Activated effector memory CD4-positive, alpha-beta T cell treated with anti-CD3 and anti-CD28 coated beads, Interleukin-2, amount 50 U/mL, for 16 hours (primary cell): ENCODE measurements around the gene SMC1B.
A peak's percentile ranks its signal among the peaks of the same experiment; 100 is the strongest.
"Not testable (repeated sequence)": the region's sequence is repeated elsewhere in the genome, so short reads cannot be mapped to it uniquely, and the experiment has no call there.

ENCODE experiments used
- DNase-seq: peaks from one replicate; pipeline ENCODE4 v3.0.0-alpha.2; 2020

Gene SMC1B

DNA sequence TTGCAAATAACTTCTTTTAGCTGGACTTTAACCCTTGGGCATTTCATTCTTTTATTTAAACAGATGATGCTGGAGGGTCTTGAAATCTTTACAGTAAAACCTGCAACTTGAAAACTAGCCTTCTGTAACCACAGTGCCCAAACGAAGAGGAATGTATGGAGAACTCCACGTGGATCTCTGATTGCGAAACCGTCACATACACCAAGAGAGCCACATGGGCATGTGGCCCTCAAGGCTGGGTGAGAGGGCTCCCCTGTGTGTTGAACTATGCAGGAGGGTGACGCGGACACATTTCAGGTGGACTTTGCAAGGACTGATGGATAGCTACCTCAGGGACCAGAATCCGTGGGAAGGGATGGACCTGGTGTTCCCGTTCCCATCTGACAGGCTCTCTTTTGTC lies 73.1 kb downstream of the SMC1B start:
- DNase-seq = no peak

DNA sequence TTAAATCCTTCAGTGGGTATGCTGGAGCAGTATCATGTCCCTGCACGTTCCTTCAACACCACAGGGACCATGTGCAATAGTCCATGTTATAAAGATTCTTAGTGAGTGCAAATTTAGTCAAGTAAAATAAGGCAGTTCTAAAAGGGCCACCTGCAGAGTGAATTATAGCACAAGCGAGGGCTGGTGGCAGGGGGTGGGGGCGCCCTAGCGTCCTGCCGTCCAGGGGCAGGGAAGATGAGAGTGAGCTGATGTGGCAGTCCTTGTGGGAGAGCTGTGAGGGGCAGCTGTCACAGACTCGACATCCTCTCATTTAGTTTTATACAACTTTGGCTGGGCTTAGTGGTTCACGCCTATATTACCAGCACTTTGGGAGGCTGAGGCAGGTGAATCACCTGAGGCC lies 74.6 kb downstream of the SMC1B start:
- DNase-seq = no peak

DNA sequence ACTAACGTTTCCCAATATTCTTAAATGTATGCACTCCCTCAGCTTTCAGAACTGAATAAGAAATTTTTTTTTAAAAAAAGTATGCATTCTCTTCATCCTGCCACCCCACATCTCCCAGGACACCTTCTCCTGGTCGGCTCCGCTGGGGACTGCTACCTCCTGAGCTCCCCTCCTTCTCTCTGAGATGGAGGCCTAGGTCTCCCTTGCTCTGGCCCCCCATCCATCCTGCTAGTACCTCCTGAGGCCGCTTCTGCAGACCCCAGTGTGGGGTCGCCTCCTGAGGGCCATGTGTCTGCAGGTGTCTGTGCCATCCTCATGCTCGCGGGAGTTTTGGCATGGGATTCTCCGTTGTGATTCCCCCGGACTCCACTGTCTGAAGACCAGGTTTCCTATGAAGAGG lies 75.9 kb downstream of the SMC1B start:
- no peak for DNase-seq

DNA sequence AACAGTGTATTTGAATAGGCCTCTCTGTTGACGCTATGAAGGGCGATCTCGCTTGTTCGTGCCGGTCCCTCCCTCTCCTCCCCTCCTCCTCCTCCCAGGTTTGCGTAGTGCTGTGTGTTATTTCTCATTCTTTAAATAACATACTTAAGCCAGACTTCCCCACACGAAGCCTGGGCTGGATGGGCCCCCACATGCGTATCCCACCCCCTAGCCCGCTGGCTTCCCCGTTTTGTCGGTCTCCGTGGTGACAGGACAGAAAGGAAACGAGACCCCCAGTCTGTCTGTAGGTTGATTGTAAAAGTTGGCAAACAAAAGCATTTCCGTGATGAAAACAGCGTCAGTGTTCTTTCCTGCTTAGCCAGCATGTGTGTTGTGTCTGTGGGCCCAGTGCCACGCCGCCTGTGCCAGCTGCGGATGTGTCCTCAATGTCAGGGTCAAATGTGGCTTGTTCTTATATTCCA lies 76.4 kb downstream of the SMC1B start:
- DNase-seq = no peak

DNA sequence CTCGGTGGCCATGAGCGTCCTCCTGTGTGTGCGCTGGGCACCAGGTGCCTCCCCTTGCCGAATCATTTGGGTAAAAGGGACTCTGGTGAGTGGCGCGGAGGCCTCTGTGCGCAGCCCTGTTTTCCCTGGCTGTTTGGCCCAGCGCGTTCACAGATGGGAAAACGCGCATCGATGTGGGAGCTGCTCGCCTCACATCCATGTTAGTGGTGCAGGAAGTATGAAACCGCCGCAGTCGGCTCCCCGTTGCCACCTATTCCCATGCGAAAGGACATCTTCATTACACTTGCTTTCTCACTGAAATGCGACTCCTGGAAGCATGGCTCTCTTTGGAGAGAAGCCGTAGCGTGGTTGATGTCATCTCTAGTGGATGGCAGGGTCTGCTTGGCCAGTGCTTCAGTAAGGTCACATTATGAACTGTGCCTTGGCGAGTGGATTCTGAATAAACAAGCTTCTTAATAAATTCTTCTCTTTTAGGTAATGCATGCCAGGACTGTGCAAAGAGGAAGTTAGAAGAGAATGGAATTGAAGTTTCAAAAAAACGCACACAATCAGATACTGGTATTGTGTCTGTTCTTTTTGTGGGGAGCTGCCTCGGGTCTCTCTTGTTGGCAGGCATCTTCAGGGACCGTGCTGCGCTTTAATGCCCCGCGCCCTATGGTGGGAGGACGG lies 77.4 kb downstream of the SMC1B start:
- DNase-seq = no peak

DNA sequence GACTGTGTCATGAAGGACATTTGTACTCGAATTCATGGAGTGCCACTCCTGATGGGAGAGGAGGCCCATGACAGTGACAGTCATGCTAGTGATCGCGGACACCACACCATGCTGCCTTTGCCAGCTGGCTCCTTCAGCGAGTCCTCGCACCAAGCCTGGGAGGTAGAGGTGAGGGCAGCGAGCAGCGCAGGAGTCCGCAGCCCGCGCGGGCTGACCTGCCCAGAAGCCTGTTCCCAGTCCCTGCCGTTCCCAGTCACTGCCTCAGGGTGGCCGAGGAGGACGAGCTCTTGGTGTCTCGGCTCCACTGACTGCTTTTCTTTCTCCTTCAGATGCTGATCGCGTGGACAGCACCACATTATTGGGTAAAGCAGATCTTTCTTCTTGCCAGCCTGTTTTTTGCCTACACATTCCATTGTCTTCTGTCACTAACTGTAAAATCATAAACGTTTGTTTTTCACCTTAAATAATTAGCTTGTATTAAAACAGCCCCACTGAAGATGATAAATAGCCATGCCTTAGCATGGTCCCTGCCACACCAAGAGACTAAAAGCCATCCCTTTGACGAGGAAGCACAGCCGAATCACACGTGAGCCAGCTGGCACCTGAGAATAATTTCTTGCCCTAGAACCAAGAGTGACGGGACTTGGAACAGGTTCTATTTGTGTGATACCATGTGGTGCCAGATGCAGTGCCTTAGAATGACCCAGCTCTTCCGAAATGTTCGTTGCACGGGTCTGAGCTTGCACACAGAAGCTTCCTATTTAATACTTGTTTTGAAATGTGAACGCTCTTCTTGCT lies 78.2 kb downstream of the SMC1B start:
- DNase-seq = no peak

DNA sequence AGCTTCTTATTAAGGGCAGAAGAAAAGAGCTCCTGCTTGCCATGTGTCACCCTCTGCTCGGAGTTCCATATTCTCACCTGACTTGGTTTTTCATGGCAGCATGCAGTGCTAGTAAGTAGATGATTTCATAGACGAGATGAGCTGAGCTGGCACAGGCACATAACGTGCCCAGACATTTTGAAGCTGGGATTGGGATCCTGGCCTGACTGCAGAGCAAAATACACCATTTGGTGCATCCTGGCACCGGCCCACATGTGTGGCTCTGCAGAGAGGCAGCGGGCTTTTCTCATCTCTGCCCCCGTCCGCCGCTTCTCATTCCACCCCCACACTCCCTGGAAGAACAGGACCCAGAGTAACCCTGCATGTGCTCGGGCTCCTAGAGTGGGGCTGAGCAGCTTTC lies 78.9 kb downstream of the SMC1B start:
- DNase-seq = no peak

DNA sequence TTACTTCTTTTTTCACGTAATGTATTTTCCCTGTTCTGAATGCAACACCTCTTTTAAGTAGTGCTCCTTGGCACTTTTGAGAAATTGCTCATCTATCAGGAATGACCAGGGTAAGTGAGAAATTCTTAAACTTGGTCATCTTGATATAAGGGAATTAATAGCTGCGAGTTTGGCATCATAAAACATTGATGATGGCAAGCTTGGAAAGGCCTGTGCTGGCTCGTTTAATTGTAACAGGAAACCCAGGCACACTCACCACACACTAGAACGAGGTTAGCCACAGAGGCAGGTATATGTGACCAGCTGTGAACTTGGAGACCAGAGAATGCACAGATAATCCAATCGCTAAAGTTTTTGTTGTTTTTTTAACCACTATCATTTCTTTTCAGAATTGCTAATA lies 79.3 kb downstream of the SMC1B start:
- no peak for DNase-seq

DNA sequence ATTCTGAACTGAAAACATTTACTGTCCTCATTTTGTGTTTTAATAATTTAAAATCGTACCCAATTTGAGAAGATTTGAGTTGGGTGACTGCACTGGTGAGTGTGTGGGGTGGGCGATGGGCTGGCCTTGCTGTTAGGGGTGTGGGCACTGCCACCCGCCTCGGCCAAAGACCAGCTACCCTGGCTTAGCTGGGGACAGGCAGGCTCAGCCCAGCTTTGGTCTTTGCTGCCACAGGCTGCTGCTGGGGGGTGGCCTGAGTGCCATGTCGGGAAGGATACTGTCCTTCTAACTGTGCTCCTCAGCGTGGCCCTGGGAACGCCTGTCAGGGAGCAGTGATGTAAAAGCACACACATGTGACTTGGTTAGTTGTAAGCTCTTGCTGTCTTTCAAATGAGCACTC lies 81.4 kb downstream of the SMC1B start:
- DNase-seq = no peak

DNA sequence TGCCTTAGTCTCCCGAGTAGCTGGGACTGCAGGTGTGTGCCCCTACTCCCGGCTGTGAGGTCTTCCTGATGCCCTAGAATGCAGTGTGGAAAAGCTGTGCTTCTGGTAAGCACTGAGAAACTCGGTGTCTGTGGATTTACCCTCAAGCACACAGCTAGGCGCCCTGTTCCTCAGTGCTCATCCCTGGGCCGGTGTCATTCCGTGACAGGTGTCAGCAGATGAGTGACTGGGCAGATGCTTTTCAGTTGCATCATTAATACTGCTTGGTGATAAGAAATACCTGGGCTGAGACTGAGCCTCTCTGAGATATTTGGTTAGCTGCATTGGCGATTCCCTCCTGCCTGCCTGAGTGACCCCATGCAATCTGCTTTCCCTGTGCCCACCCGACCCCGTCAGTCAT lies 81.9 kb downstream of the SMC1B start:
- DNase-seq = no peak

DNA sequence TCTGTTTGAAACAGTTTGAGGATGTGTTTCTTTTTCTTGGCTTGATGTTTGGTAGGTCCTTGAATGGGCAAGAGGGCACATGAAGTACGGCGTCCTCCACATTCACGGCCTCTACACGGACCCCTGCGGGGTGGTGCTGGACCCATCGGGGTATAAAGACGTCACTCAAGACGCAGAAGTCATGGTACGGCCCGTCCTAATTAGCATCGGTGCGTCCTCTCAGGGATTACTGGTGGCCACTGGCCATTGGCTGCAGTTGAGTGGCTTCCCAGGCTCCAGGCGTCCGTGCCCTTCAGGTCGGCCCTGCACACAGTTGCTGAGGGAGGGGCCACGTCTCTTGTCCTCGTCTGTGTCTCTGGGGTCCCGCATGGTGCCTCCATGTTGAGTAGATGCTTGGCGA lies 82.9 kb downstream of the SMC1B start:
- no peak for DNase-seq

DNA sequence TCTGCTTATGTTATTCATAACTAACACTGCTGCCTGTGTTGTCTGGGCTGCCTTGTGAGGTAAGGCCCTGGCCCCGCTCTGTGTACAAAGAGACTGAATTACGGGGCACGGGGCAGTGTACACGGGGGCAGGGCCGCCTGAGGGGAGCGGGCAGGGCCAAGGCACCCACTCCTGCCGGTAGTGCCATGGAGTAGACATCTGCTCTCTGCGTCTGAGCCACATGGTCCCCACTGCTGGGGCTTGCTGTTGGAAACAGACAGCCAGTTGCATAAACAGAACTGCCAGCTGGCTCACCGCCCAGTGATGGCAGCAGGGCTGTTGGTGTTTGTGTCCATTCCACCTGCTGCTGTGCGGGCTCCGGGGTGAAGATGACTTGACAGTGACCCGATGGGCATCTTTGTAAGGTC lies 83.9 kb downstream of the SMC1B start:
- no peak for DNase-seq

DNA sequence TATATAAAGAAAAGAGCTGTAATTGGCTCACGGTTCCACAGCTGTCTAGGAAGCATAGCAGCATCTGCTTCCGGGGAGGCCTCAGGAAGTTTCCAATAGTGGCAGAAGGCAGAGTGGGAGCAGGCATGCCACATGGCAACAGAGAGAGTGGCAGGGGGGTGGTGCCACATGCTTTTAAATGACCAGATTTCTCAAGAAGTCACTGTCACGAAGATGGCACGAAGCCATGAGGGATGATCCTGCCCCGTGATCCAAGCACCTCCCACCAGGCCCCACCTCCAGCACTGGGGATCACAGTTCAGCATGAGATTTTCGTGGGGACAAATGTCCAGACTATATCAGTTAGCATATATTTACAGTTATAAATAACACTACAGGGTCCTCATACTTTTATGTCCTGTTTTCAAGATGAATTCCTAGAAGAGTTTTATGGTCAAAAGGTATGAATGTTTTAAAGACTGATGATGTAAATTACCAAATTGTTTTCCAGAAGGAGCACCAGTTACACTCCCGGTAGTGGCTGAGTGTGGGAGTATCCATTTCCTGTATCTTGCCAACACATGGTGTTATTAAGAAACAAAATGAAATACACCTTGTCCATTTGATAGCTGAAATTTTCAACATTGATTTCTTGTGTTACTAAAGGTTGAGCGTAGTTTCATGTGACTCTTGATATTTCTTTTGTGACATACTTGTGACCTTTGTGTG lies 84.4 kb downstream of the SMC1B start:
- no peak for DNase-seq

DNA sequence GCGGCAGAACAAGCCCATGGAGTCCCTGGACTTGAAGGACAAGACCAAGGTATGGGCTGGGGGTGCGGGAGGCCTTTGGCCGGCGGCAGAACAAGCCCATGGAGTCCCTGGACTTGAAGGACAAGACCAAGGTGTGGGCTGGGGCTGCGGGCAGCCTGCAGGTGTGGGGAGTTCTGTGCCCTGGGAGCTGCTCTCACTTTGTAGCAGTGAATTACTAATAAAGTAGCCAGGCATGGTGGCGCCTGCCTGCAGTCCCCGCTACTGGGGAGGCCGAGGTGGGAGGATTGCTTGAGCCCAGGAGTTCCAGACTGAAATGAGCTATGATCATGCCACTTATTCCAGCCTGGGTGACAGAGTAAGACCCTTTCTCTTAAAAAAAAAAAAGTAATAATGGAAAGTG lies 85.1 kb downstream of the SMC1B start:
- DNase-seq = not testable (repeated sequence)

DNA sequence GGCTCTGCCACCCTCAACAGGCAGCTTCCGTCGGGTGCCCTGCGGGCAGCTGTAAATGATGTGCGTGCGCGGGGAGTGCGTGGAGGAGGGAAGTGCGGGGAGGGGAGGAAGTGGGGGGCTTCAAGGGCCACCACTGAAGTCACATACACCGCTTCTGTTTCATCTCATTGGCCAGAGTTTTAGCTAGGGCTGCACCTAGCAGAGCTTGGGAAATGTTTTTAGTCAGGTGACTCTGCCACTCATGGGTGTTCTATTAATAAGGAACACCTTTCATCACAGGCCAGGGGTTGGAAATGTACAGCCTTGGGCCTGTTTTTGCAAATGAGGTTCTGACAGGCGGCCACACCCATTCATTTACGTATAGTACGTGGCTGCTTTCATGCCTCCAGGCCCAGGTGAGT lies 89.1 kb downstream of the SMC1B start:
- DNase-seq = no peak

DNA sequence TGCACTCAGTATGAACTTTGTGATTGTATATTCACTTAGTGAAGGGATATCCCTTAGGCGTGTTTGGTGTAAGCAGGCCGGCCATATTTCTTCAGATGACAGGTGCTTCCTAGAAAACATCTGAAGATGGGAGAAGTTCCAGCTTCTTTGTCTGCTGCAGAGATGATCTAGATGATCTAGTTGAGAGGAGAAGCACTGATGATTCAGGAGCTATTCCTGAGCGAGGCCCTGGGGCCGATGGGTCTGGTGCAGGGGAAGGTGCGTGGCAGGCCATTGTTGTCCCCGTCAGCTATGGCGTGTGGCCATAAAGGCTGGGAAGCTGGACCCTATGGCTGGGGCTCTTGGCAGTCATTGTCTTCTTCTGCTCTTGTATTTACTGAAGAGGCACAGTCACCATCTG lies 89.7 kb downstream of the SMC1B start:
- no peak for DNase-seq

DNA sequence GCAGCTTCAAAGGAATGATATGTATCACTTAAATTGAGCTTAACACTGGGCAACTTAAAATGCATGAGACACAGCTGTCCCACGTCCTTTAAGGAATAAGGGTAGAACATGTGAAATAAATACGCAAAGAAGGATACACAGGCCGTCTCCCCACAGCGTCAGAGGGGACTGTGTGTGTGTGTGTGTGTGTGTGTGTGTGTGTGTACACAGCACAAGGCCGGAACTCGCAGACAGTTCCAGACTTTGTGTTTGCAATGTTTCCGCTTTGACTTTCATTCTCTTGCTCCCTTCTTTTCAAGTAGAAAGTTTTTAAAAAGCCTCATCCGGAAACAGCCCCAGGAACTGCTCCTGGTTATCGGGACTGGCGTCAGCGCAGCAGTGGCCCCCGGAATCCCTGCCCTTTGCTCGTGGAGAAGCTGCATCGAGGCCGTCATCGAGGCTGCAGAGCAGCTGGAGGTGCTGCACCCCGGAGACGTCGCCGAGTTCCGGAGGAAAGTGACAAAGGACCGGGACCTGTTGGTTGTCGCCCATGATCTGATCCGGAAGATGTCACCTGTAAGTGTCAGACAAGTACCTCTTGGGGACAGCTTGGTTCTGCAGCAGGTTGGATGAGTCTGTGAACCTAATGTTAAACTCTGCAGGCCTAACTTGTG lies 90.4 kb downstream of the SMC1B start:
- DNase-seq = no peak

DNA sequence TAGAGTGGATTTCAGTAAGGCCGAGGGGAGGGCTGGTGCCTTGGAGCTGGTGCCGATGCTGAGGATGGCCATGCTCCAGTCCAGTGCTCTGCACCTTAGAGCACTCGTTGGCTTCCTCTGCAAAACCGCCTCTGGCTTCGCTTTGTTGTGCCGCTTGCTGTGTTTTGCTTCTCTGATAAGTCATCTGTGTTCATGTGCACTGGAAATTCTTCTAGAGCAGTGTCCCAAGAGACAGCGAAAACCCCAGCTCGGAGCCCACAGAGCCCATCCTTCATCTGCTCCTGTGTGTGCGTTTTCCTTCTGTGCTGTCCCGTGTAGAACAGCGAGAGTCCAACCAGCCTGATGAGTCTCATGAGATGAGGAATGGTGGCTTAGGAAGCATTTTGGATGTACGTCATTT lies 91.6 kb downstream of the SMC1B start:
- DNase-seq = no peak

DNA sequence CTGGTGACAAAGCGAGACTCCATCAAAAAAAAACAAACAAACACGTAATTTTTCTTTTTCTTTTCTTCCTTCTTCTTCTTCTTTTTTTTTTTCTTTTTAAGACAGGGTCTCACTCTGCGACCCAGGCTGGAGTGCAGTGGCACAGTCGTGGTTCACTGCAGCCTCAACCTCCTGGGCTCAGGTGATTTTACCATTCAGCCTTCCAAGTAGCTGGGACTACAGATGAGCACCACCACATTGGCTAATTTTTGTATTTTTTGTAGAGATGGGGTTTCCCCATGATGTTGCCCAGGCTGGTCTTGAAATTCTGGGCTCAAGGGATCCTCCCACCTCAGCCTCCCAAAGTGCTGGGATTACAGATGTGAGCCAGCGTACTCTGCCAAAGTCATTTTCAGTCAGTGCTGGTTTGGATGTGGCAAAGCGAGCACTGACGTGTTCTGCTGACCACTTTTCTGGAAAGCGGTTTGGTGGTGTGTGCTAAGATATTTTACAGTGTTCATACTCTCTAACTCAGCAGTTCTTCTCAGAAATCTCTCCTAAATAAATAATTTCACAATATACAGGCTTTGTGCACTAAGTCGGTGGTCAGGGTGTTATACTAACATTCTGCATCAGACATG lies 92.9 kb downstream of the SMC1B start:
- DNase-seq = no peak

DNA sequence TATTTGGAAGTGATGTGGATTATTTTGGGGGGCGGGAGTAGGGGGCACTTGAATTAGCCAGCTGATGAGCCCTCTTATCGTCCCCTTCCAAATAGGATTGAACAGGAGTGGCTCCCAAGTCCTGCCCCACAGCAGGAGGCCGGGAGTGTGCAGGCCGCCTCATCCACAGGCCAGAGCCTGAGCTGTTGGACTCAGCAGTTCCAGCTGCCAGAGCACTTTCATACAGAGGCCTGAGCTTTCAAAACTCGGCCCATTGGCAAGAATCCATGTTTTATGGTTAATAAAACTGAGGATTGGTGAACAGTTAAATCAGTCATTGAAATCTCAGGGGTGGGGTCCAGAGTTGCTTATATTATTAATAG lies 94.1 kb downstream of the SMC1B start:
- no peak for DNase-seq

DNA sequence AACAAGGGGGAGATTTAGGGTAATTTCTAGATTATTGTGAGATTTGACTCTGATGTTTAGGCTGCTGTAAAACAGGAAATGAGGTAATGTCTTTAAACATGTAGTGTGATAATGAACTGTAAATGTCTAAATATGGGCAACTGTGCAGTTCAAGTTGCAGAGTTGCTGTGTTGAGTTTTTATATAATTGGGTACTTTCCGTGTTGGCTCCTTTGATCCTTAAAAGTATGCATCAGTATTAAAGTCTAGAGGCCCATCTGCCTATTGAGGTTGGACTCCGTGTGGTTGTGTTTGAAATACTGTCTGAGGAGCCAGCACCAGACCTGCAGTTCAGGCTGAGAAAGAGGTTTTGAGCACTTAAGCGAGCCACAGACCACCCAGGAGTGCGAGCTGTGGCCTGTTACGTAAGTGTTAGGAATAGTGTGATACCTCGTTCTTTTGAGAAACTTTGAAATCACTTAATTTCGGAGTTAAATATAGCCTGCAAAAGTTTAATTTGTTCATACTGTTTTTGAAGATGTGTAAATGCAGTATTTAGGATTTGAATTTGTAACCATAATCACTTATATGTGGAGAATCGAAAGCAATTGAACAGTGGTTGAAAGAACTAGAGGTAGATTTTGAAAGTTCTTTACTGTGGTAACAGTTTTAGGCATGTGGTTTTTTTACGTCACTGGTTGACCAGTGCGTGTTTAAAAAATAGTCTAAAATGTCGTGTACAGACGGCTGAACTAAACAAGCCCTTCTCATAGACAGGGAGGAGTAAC lies 94.7 kb downstream of the SMC1B start:
- DNase-seq = peak; percentile 78

DNA sequence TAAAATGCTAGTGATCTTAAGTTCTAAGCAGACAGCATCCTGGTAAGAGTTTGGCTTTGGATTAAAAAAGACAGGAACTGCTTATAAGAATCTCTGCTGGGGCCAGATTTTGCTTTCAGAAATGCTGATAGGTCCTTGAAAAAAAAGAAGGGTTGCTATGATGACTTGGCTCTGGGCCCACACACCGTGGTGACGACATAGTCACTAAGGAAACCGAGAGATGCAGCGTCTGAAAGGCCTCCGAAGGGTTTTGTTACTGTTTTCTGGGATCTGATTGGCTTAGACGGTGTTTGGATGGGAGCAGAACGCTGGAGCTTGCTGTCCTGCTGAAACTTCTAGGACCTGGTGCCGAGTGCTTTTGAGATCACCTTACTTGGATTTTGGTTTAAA lies 95.2 kb downstream of the SMC1B start:
- DNase-seq = peak; percentile 95
